ENCODE data around the gene PPP2R5C.
"Not testable (repeated sequence)": the region's sequence is repeated elsewhere in the genome, so short reads cannot be mapped to it uniquely, and the experiment has no call there.

The PPP2R5C gene

DNA sequence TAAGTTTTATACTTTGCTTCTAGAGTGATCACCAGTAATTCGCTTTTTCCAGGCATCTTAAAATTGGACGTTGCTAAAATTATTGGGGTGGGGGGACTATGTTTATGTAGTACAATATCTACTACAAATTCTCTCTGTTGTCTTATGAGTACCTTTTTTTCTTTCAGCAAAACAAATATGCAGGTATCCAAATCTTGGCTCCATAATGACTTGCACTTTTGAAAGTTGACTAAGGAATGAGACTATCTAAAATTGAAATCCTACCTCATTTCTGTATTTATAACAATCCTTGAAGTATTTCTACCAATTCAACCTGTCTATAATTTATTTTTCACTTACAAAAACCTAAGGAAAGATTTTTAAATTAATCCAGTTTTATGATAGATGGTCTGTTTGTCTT lies 205.2 kb downstream of the PPP2R5C start:
- H3K27ac ChIP-seq: peak overlapping the region; percentile 82

DNA sequence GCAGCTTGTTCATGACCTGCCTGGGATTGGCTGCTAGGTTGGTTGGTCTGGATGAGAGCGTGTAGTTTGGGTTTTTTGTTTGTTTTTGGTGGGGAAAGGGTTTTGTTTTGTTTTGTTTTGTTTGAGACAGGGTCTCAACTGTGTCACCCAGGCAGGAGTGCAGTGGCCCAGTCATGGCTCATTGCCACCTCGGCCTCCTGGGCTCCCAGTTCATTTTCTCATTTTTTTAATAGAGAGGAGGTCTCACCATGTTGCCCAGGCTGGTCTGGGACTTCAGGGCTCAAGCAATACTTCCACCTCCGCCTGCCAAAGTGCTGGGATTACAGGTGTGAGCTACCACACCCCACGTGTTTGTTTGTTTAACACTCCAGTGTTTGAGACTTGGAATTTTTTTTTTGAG lies 206.7 kb downstream of the PPP2R5C start:
- Histone ChIP-seq H3K27ac (no peak overlapping the region), H3K36me3 (replicated peaks) (peaks cover 13% of the 10 kb centered on the region), H3K4me3 (ENCODE audit: low read depth, low read length) (no peak overlapping the region), H3K27me3 (replicated peaks) (no peaks in the 10 kb centered on the region)
- DNase-seq: no peak
- in situ Hi-C loops (cut with HindIII; ENCODE audit: low pct_ligation_motif_present, low sequenced_read_pairs): no loop called here
- TF ChIP-seq, protein P1, sequence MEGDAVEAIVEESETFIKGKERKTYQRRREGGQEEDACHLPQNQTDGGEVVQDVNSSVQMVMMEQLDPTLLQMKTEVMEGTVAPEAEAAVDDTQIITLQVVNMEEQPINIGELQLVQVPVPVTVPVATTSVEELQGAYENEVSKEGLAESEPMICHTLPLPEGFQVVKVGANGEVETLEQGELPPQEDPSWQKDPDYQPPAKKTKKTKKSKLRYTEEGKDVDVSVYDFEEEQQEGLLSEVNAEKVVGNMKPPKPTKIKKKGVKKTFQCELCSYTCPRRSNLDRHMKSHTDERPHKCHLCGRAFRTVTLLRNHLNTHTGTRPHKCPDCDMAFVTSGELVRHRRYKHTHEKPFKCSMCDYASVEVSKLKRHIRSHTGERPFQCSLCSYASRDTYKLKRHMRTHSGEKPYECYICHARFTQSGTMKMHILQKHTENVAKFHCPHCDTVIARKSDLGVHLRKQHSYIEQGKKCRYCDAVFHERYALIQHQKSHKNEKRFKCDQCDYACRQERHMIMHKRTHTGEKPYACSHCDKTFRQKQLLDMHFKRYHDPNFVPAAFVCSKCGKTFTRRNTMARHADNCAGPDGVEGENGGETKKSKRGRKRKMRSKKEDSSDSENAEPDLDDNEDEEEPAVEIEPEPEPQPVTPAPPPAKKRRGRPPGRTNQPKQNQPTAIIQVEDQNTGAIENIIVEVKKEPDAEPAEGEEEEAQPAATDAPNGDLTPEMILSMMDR (IDR thresholded peaks at IDR 0.05; ENCODE audit: low read depth, low read length, missing control alignments): no peak

More for the DNA sequence above, 205.2 kb downstream of the PPP2R5C start:
- Histone ChIP-seq H3K27me3 (replicated peaks) (no peaks in the 10 kb centered on the region), H3K4me3 (ENCODE audit: low read depth, low read length) (peak overlapping the region; percentile 93), H3K36me3 (replicated peaks) (peaks cover 13% of the 10 kb centered on the region)
- TF ChIP-seq, protein P1 (IDR thresholded peaks at IDR 0.05; ENCODE audit: low read depth, low read length, missing control alignments): no peak
- in situ Hi-C loops (cut with HindIII; ENCODE audit: low pct_ligation_motif_present, low sequenced_read_pairs): no loop called here
- DNase-seq: no peak

GRCh38 chr14:101969481-101969880 lies 208.0 kb downstream of the PPP2R5C start:
- H3K27me3 ChIP-seq (replicated peaks): no peaks in the 10 kb centered on the region
- H3K36me3 ChIP-seq (replicated peaks): peaks cover 13% of the 10 kb centered on the region
- H3K4me3 ChIP-seq (ENCODE audit: low read depth, low read length): no peak overlapping the region
- no peak overlapping the region for H3K27ac ChIP-seq
- DNase-seq: no peak
- in situ Hi-C loops (cut with HindIII; ENCODE audit: low pct_ligation_motif_present, low sequenced_read_pairs): no loop called here
- TF ChIP-seq, protein P1 (IDR thresholded peaks at IDR 0.05; ENCODE audit: low read depth, low read length, missing control alignments): no peak

GRCh38 chr14:101970830-101971400 lies 209.4 kb downstream of the PPP2R5C start:
- peak overlapping the region; percentile 92 for H3K27ac ChIP-seq
- TF ChIP-seq, protein P1 (IDR thresholded peaks at IDR 0.05; ENCODE audit: low read depth, low read length, missing control alignments): no peak
- DNase-seq: no peak
- in situ Hi-C loops (cut with HindIII; ENCODE audit: low pct_ligation_motif_present, low sequenced_read_pairs): no loop called here
- H3K27me3 ChIP-seq (replicated peaks): no peaks in the 10 kb centered on the region
- H3K36me3 ChIP-seq (replicated peaks): peaks cover 10% of the 10 kb centered on the region
- no peak overlapping the region for H3K4me3 ChIP-seq (ENCODE audit: low read depth, low read length)

GRCh38 chr14:101971458-101971857 lies 209.9 kb downstream of the PPP2R5C start:
- peaks cover 14% of the 10 kb centered on the region for H3K36me3 ChIP-seq (replicated peaks)
- not testable (repeated sequence) for H3K4me3 ChIP-seq (ENCODE audit: low read depth, low read length)

DNA sequence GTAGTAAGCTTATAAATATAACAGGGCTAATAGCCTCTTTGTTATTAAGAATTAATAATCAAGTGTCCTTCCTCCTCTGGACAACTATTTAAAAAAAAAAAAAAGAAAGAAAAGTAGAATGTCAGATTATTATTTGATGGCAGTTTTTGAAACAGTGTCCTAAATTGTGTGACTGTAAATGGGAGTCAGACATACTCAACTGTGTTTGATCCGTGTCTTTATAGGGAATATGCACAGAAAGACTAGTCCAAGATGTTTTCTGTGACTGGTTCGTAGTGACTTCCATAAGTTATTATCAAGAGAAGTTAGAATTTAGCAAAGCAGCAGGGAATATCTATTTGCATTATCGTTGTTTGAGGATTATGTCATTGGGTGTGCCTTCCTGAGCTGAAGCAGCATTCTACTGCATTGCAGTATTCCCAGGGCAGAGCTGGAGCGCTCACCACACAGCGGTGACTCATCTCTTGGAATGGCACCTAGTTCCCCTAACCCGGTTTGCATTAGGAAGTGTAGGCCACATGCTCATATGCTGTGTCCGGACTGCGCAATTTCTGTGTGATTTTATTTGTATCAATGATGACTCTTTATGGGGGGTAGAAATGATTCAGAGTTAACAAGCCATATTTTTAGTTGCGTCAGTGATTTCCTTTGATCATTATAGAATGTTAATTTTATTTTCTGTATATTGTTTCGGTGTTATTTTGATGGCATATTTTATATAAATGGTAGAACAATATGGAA lies 210.8 kb downstream of the PPP2R5C start:
- Histone ChIP-seq H3K4me3 (ENCODE audit: low read depth, low read length) (peak overlapping the region; percentile 25), H3K27ac (peak overlapping the region; percentile 92), H3K36me3 (replicated peaks) (peaks cover 18% of the 10 kb centered on the region), H3K27me3 (replicated peaks) (no peaks in the 10 kb centered on the region)
- in situ Hi-C loops (cut with HindIII; ENCODE audit: low pct_ligation_motif_present, low sequenced_read_pairs): no loop called here
- TF ChIP-seq, protein P1 (IDR thresholded peaks at IDR 0.05; ENCODE audit: low read depth, low read length, missing control alignments): no peak
- peak; percentile 100 for DNase-seq

More at GRCh38 chr14:101971458-101971857, 209.9 kb downstream of the PPP2R5C start:
- in situ Hi-C loops (cut with HindIII; ENCODE audit: low pct_ligation_motif_present, low sequenced_read_pairs); DNase-seq; H3K27me3 ChIP-seq (replicated peaks): not testable (repeated sequence)
- H3K27ac ChIP-seq: peak overlapping the region; percentile 92
